ENCODE data around the gene DENND2D.

DNA sequence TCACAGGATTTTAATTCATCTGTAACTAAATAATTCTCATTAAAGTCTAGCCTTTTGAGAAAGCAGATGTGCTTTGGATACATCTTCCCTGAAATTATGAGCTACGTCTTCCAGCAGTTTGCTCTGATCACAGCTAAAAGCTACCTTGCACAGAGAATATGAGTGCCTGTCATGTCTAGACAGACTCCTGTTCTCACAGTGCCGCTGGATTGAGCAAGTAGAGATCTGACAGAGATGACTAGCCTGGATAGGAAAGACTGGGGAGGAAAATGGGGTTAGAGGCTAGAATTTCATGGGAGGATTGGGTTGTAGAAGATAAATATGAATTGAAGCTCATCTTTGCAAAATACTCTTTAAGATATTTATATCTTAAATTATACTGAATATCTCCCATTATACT lies 36.3 kb downstream of the DENND2D start:
- TF ChIP-seq ZNF565 (CRISPR knock-in tag; conservative IDR thresholded peaks at IDR 0.05; ENCODE audit: low read depth) (no peak), RARB (CRISPR knock-in tag; IDR thresholded peaks at IDR 0.05) (no peak), TOX (CRISPR knock-in tag; IDR thresholded peaks at IDR 0.05; ENCODE audit: borderline replicate concordance) (no peak), ZFP30 (CRISPR knock-in tag; IDR thresholded peaks at IDR 0.05) (no peak), ESRRG (CRISPR knock-in tag; IDR thresholded peaks at IDR 0.05) (no peak), ISL1 (CRISPR knock-in tag; IDR thresholded peaks at IDR 0.05) (no peak), CREB5 (CRISPR knock-in tag; IDR thresholded peaks at IDR 0.05; ENCODE audit: low read depth) (no peak)
- TF ChIP-seq, protein P1, sequence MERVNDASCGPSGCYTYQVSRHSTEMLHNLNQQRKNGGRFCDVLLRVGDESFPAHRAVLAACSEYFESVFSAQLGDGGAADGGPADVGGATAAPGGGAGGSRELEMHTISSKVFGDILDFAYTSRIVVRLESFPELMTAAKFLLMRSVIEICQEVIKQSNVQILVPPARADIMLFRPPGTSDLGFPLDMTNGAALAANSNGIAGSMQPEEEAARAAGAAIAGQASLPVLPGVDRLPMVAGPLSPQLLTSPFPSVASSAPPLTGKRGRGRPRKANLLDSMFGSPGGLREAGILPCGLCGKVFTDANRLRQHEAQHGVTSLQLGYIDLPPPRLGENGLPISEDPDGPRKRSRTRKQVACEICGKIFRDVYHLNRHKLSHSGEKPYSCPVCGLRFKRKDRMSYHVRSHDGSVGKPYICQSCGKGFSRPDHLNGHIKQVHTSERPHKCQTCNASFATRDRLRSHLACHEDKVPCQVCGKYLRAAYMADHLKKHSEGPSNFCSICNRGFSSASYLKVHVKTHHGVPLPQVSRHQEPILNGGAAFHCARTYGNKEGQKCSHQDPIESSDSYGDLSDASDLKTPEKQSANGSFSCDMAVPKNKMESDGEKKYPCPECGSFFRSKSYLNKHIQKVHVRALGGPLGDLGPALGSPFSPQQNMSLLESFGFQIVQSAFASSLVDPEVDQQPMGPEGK (CRISPR knock-in tag; IDR thresholded peaks at IDR 0.05; ENCODE audit: borderline replicate concordance): no peak
